Ascending aorta (tissue), 2 donors: ENCODE data around the gene SLPI. TPM values are rescaled to one million over a fixed set of nuclear protein-coding genes. Genes with fewer than 3 reads are reported as not detected.

ENCODE experiments used
- DNase-seq, 2 donors: peaks; one replicate each; pipeline ENCODE4 v3.0.0-alpha.2; 2019; ENCODE audit warnings: low spot score in 2 of 2
- H3K27ac ChIP-seq, 2 donors: fragments of 200-600 bp; sonication (generic); one replicate each; pipeline ENCODE4 v1.5.1; 2016 to 2017; ENCODE audit warnings: mild to moderate bottlenecking in 1 of 2
- H3K27me3 ChIP-seq: fragments of 200-600 bp; sonication (generic); one replicate; pipeline ENCODE4 v1.5.1; 2017
- H3K36me3 ChIP-seq, 2 donors: fragments of 200-600 bp; sonication (generic); one replicate each; pipeline ENCODE4 v1.5.1; 2016
- H3K4me1 ChIP-seq, 2 donors: fragments of 200-600 bp; sonication (generic); one replicate each; pipeline ENCODE4 v1.5.1; 2016 to 2017; ENCODE audit warnings: mild to moderate bottlenecking in 1 of 2
- H3K4me3 ChIP-seq, 2 donors: fragments of 200-600 bp; sonication (generic); one replicate each; pipeline ENCODE4 v1.5.1; 2016 to 2017; ENCODE audit warnings: mild to moderate bottlenecking in 1 of 2
- H3K9me3 ChIP-seq, 2 donors: fragments of 200-600 bp; sonication (generic); one replicate each; pipeline ENCODE4 v1.5.1; 2016
- intact Hi-C: fragments of 100-400 bp; cut with DNase I; formaldehyde crosslinking; loops from one replicate; pipeline ENCODE4 v1.15.1; 2023
- total RNA-seq: library from RNA; depleted of rRNA; stranded (reverse); fragments of >200 nt; gene quantifications from one replicate; pipeline ENCODE4 v1.1.0, GENCODE V29; 2016
- TF ChIP-seq, protein P1 (sequence below), 3 experiments: fragments of 200-600 bp in 2 of 3; fragments of 450-650 bp in 1 of 3; sonication (generic) in 2 of 3; IDR thresholded peaks; one replicate each; pipeline ENCODE4 v1.5.1; 2016 to 2019; ENCODE audit warnings: antibody characterized with exemption in 3 of 3, mild to moderate bottlenecking in 1 of 3, moderate library complexity in 1 of 3

The SLPI gene
- total RNA-seq, 1 donor from 2014 or later, result 223 TPM

DNA sequence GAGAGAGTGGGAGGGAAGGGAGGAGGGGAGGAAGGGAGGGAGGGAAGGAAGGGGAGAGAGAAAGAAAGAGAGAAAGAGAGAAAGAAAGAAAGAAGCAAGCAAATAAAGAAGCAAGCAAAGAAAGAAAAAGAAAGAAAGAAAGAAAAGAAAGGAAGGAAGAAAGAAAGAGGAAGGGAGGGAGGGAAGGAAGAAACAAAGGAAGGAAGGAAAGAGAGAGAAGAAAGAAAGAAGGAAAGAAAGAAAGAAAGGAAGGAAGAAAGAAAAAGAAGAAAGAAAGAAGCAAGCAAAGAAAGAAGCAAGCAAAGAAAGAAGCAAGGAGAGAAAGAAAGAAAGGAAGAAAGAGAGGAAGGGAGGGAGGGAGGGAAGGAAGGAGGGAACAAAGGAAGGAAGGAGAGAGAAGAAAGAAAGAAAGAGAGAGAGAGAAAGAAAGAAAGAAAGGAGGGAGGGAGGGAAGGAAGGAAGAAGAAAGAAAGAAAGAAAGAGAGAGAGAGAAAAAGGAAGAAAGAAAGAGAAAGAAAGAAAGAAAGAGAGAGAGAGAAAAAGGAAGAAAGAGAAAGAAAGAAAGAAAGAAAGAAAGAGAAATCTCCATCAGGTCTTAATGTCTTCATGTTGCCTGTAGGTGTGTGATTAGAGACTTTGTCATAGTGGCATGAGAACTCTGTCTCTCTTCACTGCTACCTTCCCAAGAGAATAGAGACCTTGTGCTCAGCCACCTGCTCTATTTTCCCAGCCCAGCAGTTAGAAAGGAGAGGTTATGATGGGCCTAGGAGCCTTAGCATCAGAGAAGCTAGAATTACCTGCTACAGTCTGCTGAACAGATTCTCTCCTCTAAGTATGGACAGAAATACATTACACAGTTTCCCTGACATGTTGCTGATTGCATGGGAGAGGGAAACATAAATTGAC lies 42.5 kb downstream of the SLPI start:
- no peaks in the 10 kb centered on the region for H3K36me3 ChIP-seq
- intact Hi-C loops, result no loop called here
- no peaks in the 10 kb centered on the region for H3K4me1 ChIP-seq
- H3K4me3 ChIP-seq, result no peak overlapping the region
- H3K9me3 ChIP-seq, result no peaks in the 10 kb centered on the region
- no peak overlapping the region for H3K27ac ChIP-seq
- TF ChIP-seq, protein P1, sequence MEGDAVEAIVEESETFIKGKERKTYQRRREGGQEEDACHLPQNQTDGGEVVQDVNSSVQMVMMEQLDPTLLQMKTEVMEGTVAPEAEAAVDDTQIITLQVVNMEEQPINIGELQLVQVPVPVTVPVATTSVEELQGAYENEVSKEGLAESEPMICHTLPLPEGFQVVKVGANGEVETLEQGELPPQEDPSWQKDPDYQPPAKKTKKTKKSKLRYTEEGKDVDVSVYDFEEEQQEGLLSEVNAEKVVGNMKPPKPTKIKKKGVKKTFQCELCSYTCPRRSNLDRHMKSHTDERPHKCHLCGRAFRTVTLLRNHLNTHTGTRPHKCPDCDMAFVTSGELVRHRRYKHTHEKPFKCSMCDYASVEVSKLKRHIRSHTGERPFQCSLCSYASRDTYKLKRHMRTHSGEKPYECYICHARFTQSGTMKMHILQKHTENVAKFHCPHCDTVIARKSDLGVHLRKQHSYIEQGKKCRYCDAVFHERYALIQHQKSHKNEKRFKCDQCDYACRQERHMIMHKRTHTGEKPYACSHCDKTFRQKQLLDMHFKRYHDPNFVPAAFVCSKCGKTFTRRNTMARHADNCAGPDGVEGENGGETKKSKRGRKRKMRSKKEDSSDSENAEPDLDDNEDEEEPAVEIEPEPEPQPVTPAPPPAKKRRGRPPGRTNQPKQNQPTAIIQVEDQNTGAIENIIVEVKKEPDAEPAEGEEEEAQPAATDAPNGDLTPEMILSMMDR (IDR thresholded peaks at IDR 0.05), result no peak
- DNase-seq, result no peak
- H3K27me3 ChIP-seq, result no peaks in the 10 kb centered on the region

GRCh38 chr20:45209924-45210323 lies 44.4 kb downstream of the SLPI start:
- no peak for DNase-seq
- Histone ChIP-seq H3K27me3 (no peaks in the 10 kb centered on the region), H3K27ac (no peak overlapping the region), H3K9me3 (no peaks in the 10 kb centered on the region), H3K36me3 (no peaks in the 10 kb centered on the region), H3K4me3 (no peak overlapping the region), H3K4me1 (no peaks in the 10 kb centered on the region)
- intact Hi-C loops, result no loop called here
- TF ChIP-seq, protein P1 (IDR thresholded peaks at IDR 0.05), result no peak

DNA sequence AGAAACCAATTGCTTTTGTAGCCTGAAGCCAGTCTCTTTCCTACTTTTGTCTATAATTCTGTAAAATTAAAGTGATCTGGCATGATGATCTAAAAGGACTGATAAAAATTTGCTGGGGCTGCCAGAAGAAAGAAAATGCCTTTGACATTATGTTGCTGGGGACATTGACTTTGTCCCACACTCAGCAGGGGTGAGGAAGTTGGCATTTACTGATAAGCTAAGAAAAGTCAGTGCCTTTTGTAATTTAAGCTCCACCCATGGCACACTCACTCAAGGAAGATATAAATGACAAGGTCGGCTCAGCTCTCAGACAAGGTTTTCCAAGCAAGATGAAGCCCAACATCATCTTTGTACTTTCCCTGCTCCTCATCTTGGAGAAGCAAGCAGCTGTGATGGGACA lies 47.6 kb downstream of the SLPI start, which contains the start of gene SEMG1:
Gene SEMG1, plus strand, starts transcription at position 309 of the 400 bp plus-strand sequence. Its CDS starts 21 bp downstream, at position 330.
- Histone ChIP-seq H3K9me3 (no peaks in the 10 kb centered on the region), H3K4me3 (no peak within 1 kb of the TSS), H3K4me1 (no peaks in the 10 kb centered on the region), H3K27ac (no peak within 1 kb of the TSS), H3K36me3 (no peaks in the 10 kb centered on the region), H3K27me3 (no peaks in the 10 kb centered on the region)
- intact Hi-C loops, result no loop called here
- DNase-seq, result no peak
- TF ChIP-seq, protein P1 (IDR thresholded peaks at IDR 0.05), result no peak

Other genes starting within 250 kb of the SLPI start
- gene KCNS1, start 153.4 kb downstream of the SLPI start, total RNA-seq, result not detected
- not detected for gene WFDC5, start 139.4 kb downstream of the SLPI start, total RNA-seq
- not detected for gene WFDC12, start 130.1 kb downstream of the SLPI start, total RNA-seq
- not detected for gene PI3, start 79.7 kb downstream of the SLPI start, total RNA-seq
- gene SEMG1, start 47.5 kb downstream of the SLPI start, total RNA-seq, result not detected
- not detected for gene SEMG2, start 33.2 kb downstream of the SLPI start, total RNA-seq
- gene RBPJL, start 52.3 kb upstream of the SLPI start, total RNA-seq, result not detected
- 0.21 TPM for gene MATN4, start 53.7 kb upstream of the SLPI start, total RNA-seq
- gene SDC4, start 93.9 kb upstream of the SLPI start, total RNA-seq, result 63.8 TPM
- gene SYS1, start 108.6 kb upstream of the SLPI start, total RNA-seq, result 27.4 TPM
- not detected for gene TP53TG5, start 123.8 kb upstream of the SLPI start, total RNA-seq
- 100 TPM for gene DBNDD2, start 153.7 kb upstream of the SLPI start, total RNA-seq
- gene PIGT, start 161.6 kb upstream of the SLPI start, total RNA-seq, result 142 TPM
- 32.5 TPM for gene WFDC2, start 215.2 kb upstream of the SLPI start, total RNA-seq